ENCODE results near the gene ATXN3L.

GRCh38 chrX:13341491-13342101 is 21.7 kb upstream of the ATXN3L start:
- TF ChIP-seq JUND (IDR thresholded peaks at IDR 0.05) (no peak), POLR2A (IDR thresholded peaks at IDR 0.05; ENCODE audit: borderline replicate concordance, extremely low read depth, insufficient read depth, insufficient read length) (no peak), RAD21 (IDR thresholded peaks at IDR 0.05; ENCODE audit: low read depth) (no peak), CTCF (IDR thresholded peaks at IDR 0.05 in 2 of 3, conservative IDR thresholded peaks at IDR 0.05 in 1 of 3; ENCODE audit: borderline replicate concordance in 1 of 3, insufficient read depth in 1 of 3, low read depth in 2 of 3, low read length in 2 of 3) (0 out of 6 replicates have a peak, but pooled peaks of 1 of the 3 experiments have one; percentile 22), YY1 (IDR thresholded peaks at IDR 0.05; ENCODE audit: extremely low read depth, insufficient replicate concordance, low read depth, low read length) (no peak), ELF1 (IDR thresholded peaks at IDR 0.05; ENCODE audit: borderline replicate concordance, low read depth) (no peak)
